Measurements from ENCODE around the gene SPEN. TPM values are rescaled to one million over a fixed set of nuclear protein-coding genes. Genes with fewer than 3 reads are reported as not detected.
A peak's percentile ranks its signal among the peaks of the same experiment; 100 is the strongest.

The SPEN gene
- total and polyA plus RNA-seq, 9 of the 15 experiments (the other 6 are each of a cell fraction or from before 2014, with no cell fraction given): 5.7 to 87.5 (median 27.2) TPM

DNA sequence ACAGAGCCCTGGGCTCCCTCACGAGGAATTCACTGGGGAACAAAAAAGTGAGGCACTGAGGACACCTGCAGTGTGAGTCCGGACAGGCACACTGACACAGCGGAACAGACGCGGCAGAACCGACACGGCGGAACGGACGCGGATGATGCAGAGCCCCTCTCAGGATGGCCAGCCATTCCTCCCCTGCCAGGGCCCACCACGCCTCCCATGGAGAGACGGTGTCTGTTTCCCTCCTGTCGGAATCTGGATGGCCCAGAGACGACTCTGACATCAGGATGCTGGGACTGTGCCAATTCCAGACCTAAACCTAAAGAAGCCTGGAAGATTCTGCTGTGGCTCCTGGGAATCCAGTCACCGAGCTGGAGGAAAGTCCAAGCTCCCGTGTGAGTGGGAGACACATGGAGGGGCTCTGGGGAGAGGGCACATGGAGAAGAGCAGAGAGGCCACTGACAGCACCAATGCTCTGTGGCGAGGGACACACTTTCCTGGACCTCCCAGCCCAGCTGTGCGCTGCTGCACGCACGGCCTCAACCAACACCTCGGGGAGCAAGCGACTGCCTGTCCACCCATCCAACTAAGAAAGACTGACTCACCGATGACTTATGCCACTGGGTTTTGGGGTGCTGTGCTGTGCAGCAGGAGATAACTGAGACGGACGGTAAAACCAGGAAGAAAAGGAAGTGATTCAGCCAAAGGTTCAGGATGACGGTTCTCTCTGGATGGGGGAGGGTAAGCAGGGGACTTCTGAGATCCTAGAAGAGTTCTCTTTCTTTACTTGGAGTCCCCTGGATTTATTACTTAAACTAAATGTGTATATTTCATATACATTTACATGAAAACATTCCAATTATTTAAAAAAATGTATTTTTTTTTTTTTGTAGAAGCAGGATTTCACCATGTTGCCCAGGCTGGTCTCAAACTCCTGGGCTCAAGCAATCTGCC, 105.1 kb downstream of the SPEN start (continued):
- TF ChIP-seq, protein P1, sequence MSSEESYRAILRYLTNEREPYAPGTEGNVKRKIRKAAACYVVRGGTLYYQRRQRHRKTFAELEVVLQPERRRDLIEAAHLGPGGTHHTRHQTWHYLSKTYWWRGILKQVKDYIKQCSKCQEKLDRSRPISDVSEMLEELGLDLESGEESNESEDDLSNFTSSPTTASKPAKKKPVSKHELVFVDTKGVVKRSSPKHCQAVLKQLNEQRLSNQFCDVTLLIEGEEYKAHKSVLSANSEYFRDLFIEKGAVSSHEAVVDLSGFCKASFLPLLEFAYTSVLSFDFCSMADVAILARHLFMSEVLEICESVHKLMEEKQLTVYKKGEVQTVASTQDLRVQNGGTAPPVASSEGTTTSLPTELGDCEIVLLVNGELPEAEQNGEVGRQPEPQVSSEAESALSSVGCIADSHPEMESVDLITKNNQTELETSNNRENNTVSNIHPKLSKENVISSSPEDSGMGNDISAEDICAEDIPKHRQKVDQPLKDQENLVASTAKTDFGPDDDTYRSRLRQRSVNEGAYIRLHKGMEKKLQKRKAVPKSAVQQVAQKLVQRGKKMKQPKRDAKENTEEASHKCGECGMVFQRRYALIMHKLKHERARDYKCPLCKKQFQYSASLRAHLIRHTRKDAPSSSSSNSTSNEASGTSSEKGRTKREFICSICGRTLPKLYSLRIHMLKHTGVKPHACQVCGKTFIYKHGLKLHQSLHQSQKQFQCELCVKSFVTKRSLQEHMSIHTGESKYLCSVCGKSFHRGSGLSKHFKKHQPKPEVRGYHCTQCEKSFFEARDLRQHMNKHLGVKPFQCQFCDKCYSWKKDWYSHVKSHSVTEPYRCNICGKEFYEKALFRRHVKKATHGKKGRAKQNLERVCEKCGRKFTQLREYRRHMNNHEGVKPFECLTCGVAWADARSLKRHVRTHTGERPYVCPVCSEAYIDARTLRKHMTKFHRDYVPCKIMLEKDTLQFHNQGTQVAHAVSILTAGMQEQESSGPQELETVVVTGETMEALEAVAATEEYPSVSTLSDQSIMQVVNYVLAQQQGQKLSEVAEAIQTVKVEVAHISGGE (CRISPR knock-in tag; IDR thresholded peaks at IDR 0.05): peak in 2 of 3 experiments; percentile 6 to 82; a peak in 3 of 6 replicates
- TF ChIP-seq CREBBP (IDR thresholded peaks at IDR 0.05; ENCODE audit: low read depth, low read length) (no peak), KLF1 (tag; IDR thresholded peaks at IDR 0.05) (no peak), JUN (IDR thresholded peaks at IDR 0.05; ENCODE audit: borderline replicate concordance, low read depth, low read length) (peak; percentile 100), JUN (CRISPR knock-in tag; IDR thresholded peaks at IDR 0.05; ENCODE audit: borderline replicate concordance) (no peak), CREB1 (IDR thresholded peaks at IDR 0.05) (peak; percentile 67), CREB1 (CRISPR knock-in tag; IDR thresholded peaks at IDR 0.05) (peak; percentile 77; the same call in 1 of the 2 replicates), ZFP91 (CRISPR knock-in tag; IDR thresholded peaks at IDR 0.05) (no peak), ZNF384 (IDR thresholded peaks at IDR 0.05; ENCODE audit: low read depth, low read length) (peak; percentile 59), HES1 (IDR thresholded peaks at IDR 0.05; ENCODE audit: low read depth) (peak; percentile 78), ZBTB2 (IDR thresholded peaks at IDR 0.05) (peak; percentile 93), POLR2B (IDR thresholded peaks at IDR 0.05; ENCODE audit: low read depth, partially characterized antibody) (peak; percentile 80), ZNF3 (CRISPR knock-in tag; IDR thresholded peaks at IDR 0.05) (no peak), ZBTB7A (IDR thresholded peaks at IDR 0.05; ENCODE audit: borderline replicate concordance, control insufficient read depth, low read depth, low read length) (peak; percentile 27; the same call in 1 of the 2 replicates)
- TF ChIP-seq, protein P2, sequence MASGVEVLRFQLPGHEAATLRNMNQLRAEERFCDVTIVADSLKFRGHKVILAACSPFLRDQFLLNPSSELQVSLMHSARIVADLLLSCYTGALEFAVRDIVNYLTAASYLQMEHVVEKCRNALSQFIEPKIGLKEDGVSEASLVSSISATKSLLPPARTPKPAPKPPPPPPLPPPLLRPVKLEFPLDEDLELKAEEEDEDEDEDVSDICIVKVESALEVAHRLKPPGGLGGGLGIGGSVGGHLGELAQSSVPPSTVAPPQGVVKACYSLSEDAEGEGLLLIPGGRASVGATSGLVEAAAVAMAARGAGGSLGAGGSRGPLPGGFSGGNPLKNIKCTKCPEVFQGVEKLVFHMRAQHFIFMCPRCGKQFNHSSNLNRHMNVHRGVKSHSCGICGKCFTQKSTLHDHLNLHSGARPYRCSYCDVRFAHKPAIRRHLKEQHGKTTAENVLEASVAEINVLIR (CRISPR knock-in tag; IDR thresholded peaks at IDR 0.05): no peak

All from K562 (cell line).